OCI-M2 (cell line): ENCODE results near the gene BANP.

ENCODE experiments used
- DNase-seq: peaks from one replicate; lab custom pipeline; 2025; ENCODE audit not compliant: unreplicated experiment; lab: John Stamatoyannopoulos, UW

The BANP gene

DNA sequence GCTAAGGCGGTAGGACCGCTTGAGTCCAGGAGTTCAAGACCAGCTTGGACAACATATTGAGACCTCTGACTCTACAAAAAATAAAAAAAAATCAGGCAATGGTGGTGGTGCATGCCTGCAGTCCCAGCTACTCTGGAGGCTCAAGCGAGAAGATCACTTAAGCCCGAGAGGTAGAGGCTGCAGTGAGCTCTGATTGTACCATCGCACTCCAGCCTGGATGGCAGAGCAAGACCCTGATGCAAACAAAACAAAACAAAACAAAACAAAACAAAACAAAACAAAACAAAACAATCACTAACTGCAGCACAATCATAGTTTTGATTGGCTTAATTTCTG lies 2.5 kb upstream of the BANP start:
- no peak for DNase-seq

DNA sequence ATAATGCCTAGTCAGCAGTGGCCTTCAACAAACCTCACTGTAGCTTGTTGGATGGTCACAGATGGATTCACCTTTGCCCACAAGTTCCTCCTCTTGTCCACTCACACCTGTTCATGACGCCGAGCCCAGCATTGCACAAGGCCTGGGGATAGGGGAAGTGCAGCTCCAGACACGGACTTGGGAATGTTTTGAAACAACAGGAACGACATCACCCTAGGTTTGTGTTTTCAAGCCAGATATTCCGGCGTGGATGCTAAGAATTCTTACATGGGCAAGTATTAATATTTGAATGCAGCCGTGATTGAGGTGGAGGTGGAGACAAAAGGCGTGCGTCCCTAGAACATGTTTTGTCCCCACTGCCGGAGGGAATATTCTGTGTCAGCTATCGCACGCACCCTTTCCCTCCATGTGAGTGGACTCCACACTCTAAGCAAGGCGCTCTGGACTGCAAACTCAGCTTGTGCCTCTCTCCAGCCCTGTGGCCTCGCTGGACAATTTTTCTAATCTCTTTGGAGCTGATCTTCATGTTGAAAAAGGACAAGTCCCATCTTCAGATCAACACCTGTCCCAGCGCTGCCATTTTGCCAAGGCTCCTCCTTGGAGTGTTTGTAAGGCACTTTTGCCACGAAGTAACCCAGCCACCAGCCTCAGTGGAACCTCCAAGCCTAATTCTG lies 2.0 kb upstream of the BANP start:
- no peak for DNase-seq

DNA sequence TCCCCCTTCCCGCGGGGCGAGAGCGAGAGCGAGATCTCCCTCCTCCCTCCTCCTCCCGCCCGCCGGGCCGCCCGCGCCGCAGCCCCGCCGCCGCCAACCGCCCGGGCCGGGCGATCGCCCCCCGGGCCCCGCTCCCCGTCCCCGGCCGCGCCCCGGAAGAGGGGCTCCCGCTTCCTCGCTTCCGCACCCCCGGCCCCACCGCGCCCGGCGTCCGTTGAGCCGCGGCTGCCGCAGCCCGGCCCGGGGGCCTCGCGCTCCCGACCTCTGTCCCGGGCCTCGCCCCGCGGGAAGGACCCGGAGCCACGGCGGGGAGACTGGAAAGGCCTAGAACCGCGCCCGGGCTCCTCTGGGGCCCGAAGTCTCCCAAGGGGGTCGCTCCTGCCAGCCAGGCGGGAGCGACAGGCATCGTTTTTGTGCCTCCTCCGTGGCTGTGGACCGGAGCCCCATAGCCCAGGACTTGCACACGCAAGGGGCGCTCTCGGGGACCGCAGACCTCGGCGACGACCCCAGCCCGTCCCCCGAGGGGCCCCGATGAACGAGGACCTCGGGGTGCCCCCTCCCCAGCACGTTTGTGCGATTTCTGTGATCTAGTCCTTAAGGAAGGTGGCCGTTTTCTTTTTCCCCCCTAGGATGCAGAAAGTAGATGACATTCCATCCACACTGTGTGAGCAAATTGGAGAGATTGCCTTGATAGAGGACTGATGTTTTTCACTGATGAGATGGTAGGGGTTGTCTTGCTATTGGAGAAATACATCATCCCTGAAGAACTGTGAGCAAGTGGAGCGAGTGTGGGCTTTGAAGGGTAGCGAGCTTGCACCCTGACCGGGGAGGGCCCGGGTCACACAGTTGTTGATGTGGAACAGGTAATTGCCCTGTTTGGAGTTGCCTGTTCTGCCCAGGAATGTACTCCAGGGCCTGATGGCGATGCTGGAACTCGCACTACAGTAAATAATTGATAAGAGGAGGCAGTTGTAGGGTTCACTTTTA lies 611 bp downstream of the BANP start:
- DNase-seq = no peak

DNA sequence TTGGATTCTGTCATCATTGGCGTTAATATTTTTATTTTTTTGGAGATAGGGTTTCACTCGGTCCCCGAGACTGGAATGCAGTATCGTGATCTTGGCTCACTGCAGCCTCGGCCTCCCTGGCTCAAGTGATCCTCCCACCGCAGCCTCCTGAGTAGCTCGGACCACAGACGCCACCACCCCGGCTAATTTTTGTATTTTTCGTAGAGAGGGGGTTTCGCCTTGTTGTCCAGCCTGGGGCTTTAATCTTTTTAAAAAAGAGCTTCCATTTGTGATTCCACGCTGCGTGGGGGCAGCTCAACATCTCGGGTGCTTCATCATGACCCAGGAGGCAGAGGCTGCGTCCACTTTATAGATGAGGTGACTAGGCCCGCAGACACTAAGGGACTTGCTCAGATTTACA lies 1.5 kb downstream of the BANP start:
- no peak for DNase-seq

DNA sequence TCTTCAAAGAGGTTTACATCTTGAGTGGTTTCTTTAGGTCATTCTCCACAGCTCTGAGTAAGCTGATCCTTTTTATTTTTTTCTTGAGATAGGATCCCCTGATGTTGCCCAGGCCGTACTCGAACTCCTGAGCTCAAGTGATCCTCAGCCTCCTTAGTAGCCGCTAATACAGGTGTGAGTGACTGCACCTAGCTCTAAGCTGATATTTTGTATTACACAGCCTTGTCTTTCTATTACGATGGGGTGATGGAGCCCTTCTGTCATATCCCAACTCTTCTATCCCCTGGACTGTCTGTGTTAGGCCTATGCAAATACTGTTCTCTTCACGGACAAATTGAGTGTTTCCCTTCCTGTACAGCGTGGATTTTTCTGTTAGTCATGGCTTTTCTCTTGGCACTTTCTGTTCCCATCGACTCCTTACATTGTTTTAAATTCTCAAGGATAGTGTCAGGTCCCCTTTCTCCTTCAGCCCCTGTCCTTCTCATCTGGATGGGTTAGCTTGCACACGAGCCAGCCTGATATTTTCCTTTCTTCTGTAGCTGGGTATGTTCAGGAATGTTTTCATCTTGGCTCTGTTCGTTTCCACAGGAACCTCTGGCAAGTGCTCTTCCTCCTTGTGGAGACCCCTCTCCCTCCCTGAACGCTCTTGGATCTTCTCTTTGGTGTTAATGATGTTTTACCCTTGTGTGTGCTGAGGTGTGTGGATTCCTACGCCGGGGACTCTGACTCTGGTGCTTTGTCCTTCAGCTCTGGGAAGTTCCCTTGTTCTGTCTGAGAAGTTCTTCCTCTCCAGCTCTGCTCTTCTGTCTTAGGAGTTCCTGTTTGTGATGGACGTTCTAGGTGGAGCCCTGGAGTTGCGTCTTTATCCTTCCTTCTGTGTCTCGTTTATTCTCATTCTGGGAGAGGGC lies 2.3 kb downstream of the BANP start:
- DNase-seq = no peak

DNA sequence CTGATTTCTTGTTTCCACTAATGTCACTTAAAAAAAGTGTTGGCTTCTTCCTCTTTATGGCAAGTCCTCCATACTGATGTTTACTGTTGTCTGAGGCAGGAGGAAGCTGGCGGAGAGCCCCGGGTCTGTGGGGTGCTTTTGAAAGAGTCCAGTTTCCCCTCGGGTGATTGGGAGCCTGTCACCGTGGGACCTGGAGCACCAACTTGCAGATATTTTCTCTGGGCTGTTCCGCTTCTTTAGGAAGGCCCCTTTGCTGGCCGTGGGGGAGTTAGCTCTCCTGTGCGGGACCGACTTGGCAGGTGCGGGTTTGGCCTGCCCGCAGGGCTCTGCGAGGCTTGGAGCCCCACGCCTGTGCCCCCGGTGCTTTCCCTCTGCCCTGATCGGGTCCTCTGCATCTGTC lies 3.1 kb downstream of the BANP start:
- no peak for DNase-seq

DNA sequence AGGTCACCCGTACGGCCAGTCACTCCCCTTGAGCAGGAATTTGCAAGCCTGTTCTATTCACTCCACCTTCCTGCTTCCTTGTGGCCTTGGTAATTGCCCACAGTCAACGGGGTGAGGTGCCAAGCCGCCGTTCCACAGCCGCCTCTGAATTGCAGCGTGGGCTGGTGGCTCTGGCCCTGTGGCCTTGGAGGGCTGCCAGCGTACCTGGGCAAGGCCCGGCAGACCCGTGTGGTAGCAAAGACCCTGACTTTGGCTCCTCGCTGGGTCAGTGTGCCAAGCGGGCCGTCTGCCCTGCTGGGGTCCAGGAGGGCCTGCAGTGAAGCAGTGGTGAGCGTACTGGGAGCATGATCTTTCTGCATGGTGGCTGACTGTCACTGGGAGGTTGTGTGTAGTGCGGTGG lies 3.6 kb downstream of the BANP start:
- no peak for DNase-seq

DNA sequence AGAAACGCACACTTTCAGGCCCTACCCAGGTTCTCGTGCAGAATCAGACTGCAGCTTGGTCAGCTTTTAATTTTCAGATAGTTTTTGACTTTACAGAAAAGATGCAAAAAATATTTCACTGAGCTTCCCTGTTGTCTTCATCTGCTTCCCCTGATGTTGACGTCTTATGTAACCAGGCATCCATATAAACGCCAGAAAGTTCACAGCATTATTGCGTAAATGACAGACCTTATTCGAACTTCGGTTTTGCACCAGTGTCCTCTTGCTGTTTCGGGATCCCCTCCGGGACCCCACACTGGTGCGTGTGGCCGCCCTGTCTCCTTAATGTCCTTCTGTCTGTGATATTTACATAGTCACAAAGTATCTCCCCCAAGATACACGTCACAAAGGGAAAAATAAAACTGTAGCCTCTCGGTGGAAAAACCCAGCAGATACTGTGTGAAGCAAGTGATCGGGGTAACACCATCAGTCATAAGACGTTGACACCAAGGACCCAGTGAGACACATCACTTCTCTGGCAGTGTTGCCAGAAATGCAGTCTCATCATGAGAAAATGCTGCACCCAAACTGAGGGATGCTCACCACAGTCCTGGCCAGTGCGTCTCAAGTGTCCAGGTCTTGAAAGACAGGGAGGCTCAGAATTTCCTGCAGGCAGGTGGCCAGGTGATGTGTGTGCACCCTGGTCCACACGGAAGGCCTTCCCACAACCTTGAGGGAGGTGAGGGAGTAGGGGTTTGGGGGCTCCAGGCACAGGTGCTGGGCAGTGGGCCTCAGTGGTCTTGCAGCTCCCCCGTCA lies 4.3 kb downstream of the BANP start:
- no peak for DNase-seq

DNA sequence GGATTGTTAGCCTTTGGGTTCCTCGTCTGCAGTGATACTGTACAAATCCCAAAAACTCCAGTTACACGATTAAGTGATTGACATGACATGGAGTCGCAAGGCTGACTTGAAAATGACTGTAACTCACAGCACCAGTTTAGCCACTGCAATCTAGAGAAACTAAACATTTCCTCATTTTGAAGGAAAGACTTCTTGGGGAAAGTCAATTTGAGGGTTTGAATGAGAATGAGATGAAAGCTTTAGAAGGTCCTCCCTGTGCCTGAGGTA lies 4.8 kb downstream of the BANP start:
- DNase-seq = no peak

DNA sequence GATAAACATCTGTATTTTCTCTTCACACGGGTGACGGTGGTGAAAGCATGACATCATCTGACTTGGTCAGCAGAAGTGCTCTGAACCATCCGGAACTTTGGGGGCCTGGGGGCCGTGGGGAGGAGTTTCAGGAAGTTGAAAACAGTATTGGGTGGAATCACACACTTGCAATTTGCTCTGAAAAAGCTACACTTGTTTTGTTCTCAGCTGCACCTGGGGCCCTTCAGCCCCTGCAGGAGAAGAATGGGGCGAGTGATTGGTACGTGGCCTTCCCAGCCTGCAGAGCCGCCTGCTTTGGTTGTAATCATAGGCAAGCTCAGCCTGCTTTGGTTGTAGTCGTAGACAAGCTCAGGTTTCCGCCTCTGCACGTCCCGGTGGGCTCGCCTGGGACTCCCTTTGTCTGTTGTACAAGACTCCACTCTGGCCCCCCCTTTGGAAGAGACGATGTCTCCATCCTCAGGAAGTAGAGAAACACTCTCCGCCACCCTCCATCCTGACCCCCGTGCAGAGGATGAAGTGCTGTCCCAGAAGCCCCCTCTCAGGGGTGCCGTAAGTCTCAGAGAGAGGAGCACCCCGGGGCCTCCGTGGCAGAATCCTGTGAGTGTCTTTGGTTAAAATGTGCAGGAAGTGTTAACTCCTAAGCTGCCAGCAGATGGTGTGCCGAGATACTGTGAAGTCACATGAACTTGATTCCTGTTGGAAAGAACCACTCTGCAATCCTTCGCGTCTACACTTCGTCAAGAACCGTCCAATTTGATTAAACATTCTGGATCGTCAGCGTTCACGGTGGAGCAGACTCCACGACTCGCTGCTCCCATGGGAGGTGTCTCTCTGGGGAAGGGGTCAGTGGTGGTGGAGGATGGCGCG lies 5.4 kb downstream of the BANP start:
- DNase-seq = no peak

DNA sequence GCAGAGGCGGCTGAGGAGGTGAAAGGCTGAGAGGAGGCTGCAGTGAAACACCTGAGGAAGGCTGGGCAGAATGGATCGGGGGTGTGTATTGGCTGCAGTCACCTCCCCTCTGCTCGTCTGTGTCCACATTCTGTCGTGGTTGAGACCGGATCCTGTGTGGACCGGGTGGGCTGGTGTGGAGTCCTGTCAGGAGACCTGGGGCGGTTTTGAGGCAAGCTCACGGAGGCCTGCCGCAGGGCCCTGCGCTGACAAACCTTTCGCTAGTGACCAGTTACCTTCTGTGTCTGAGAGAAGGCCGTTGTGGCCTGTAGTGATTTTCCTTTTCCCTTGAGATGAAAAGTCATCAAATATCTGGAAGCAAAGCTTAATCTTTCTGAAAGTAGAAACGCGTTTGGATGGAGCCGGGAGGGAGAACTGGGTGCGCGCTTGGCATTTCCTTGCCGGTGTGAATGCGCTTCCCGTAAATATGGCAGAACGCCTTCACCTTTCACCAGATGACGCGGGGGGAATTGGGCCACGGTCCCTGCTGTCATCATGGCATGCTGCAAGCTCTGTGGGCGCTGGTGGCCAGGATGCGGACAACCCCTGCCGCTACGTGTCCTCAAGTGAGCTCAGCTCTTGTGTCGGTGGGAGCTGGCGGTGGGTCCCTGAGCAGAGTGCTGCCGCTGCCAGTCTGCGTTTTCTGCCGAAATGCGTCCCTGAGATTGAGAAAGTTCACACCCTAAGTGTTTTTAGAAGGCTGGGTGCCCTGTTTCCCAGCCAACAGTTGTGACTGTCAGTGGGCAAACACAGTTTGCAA lies 6.3 kb downstream of the BANP start:
- no peak for DNase-seq

DNA sequence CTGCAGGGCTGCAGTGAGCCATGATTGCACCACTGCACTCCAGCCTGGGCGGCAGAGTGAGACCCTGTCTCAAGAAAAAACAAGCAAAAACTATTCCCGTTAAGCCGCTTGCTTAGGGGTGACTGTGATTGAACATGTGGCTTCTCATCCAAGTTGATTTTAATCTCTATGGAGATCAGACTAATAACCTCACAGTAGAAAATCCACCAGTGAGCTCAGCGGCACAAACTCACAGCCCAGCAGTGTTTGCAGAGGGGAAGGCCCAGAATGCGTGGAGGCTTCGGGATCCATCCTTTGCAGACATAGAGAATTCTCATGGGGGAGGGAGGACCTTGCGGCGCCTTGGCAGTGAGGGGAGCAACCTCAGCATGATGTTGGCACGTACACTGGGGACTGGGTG lies 7.4 kb downstream of the BANP start:
- DNase-seq = no peak

DNA sequence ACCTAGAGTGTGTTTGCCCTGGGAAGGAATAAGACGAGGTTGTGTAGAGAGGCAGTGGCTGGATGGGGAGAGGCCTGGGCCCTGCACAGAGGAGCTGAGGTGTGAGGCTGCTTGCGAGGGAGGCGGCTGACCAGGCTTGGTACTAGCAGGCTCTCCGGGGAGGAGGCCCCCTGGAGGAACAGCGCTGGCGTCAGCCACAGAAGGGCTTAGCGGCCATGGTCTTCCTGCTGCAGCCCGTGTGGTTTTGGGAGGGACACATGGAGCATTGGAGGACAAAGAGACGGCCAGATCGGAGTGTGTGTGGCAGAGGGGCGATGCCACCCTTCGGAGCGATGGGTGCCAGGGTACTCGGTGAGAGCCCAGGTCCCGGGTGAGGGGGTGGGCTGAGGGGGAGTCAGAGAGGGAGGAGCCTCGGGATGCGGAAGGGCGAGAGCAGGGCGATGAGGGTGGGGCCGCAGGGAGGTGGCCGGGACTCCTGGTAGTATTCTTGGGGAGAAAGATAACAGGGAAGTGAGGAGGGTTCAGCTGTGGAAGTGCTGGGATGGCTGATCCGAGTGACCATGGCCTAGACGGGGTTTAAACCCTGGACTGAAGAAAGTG lies 8.3 kb downstream of the BANP start:
- DNase-seq = no peak

DNA sequence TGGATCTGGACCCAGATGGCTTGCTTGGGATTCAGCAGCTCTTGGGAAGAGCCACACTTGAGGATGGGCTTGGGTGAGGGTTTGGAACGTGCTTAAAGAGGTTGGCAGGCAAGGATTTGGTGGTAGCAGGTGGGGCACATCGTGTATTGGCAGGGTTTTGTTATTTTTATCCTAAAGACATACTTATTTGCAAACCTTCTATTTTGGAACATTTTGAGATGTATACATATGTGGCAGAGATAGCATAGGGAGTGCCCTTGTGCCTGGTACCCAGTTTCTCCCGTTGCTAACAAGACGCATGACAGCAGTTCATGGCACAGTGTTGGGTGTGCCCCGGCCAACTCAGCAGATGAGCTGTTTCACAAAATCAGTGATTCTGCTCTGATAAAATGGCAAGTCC lies 9.1 kb downstream of the BANP start:
- DNase-seq = no peak

DNA sequence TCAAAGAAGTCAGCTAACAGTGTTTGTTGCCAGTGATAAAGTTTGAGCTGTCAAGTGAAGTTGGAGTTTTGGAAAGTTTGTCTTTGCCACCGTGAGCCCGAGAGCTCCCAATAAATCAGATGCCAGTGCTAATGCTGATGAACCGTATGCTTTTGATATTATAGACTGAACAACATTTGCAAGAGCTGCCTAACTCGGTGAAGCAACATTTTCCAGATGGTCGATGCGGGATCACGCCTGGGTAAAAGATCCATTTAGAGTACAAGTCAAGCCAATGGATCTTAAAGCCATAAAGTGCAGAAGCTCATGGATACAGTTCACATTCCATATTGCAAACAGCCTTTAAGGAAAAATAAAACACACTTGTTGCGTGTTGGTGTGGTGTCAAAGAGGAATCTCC lies 9.6 kb downstream of the BANP start:
- DNase-seq = no peak

DNA sequence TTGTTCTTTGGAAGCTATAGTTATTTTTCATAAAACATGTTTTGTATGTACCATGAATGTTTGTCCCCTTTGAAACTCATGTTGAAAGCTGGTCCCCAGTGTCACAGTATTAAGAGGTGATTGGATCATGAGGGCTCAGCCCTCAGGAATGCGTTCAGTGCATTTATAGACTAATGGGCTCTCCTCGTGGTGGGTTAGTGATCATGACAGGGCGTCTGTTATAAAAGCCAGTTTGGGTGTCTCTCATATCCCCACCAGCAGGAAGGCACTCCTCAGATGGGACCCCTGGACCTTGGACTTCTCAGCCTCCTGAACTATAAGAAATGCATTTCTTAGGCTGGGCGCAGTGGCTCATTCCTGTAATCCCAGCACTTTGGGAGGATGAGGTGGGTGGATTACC lies 10.4 kb downstream of the BANP start:
- DNase-seq = no peak

DNA sequence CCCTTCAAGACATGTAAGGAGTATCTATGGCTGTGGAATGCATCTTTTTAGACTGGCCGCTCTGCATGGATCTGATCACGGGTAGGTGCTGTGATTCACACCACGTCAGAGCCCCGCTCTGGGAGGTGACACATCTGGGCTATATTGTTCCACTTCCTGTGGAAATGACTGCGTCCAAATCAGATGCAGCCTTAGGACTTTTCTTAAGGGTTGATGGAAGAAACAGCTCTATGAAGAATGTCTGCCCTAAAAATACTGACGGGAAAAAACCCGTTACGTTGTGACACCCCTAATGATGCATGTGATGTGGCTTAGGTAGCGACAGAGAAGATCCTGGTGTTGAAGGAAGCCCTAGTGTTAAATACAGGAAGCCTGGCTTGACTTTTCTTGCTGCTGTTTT lies 12.2 kb downstream of the BANP start:
- no peak for DNase-seq

DNA sequence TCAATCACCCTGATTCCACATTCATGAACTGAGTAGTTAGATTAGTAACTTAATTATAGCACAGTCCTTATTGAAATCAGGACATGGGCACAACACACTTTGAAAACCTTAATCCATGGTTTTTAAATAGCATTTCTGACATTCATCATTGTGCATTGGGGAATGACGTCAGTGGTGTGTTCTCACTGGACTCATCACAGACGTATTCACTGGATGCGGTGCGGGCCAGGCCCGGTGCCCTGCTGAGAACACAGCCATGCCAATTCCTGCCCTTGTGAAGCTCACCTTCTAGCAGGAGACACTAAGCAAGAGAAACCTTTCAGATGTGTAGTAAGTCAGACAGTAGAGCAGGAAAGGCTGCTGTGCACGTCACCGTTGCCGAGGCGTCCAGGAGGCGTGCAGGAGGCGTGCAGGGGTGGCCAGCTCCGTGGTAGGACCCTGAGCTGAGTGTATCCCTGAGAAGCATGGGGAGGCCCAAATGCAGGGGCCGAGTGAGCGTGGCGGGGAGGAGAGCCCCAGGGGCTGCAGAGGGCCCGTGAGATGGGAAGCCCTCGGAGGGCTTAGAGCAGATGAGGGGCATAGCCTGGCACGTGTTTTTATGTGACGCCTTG lies 12.9 kb downstream of the BANP start:
- no peak for DNase-seq
